Measurements from ENCODE around the gene HNRNPUL1.
"Not testable (repeated sequence)": the region's sequence is repeated elsewhere in the genome, so short reads cannot be mapped to it uniquely, and the experiment has no call there.

HNRNPUL1 gene

DNA sequence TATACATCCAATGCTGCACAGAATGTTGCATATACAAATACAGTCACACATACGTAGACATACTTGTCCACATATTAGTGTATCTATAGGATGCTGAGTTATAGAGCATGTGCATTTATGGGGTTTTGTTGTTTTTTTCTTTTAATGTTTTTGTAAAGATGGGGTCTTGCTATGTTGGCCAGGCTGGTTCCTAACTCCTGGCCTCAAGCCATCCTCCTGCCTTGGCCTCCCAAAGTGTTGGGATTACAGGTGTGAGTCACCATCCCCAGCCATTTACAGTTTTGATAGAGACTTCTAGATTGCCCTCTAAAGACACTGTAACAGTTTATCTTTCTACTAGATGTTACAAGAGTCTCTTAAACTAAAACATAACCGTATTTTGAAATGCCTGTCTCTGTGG lies 14.3 kb downstream of the HNRNPUL1 start:
- no peak for DNase-seq

DNA sequence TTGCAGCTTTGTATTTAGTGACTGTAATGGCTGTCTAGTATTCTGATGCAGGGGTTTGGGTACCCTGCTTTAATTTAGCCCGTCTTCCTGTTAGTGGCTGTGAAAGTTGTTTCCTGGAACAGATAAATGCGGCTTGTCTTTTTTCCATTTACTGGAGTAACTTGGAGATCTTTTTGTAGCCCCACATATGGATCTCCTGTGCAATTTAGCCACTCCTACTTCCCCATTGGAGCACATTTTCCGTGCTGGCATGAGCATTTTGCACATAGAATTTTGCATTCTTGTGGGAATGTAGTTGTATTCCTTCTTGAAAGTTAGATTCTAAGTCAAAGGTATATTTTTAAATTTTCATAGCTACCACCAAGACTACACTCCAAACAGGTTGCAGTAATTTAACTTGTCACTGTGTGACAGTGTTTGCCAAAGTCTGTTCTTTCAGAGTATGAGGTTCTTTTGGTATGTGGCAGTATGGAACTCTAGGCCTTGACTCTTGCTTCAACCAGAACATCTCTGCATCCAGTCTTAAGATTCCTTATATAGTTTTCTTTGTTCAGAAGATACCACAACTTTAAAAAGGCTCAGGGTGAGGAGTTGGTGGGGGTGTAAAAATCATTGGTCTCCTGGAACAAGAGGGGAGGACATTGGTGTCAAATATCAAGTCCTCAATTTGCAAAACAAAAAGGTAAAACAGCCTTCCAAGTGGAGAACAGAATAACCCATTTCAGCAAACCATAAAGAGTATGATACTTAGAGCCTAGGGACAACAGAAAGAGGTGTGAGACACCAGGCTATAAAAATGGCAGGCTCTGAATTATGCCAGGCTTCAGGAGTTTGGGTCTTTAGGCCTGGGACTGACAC lies 24.7 kb downstream of the HNRNPUL1 start:
- no peak for DNase-seq

DNA sequence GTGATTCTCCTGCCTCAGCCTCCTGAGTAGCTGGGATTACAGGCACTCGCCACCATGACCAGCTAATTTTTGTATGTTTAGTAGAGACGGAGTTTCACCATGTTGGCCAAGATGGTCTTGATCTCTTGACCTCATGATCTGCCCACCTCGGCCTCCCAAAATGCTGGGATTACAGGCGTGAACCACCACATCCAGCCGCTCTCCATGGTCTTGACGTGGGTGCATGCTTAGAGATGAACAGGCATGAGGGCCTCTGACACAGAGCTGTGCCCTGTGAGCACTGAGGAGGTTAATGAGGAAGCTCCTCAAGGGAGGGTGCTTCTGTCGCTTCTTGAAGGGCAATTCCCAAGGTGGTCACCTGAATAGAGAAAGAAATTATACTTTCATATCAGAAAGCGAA lies 25.6 kb downstream of the HNRNPUL1 start:
- not testable (repeated sequence) for DNase-seq

GRCh38 chr19:41294393-41294792 lies 30.2 kb downstream of the HNRNPUL1 start:
- DNase-seq = no peak

- DNase-seq = no peak
Observed at GRCh38 chr19:41295499-41295898, 31.3 kb downstream of the HNRNPUL1 start.

- DNase-seq = no peak
Observed at GRCh38 chr19:41296433-41296871, 32.3 kb downstream of the HNRNPUL1 start.

DNA sequence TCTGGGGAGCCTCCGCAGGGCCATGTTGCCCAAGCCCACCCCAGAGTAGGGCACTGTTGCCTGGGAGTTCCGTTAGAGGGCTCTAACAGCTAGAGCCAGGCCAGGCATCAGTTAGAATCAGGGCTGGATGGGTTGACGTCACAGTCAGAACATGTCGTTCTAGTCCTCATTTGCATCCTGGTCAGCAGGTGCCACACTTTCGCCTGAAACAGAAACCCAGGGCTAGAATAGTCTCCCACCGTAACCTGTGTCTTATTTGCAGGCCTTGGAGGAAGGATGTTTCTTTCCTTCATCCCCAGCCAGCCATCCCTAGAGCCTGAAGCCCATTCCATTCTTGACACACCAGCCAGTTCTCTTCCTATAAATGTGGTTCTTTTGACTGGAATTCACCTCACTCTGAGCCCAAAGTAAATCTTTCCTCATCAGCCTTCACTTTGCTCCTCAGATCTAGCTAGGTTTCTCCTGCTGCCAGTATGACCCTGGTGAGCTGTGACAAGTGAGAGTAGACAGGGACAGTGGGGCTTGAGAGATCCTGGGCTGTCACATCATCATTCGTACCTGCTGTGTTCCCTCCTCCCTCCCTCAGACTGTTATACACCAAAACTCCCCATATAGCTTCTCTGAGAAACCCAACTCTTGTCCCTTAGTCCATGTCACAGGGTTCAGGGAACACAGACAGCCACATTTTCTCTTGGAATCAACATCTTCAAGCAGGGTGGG lies 33.6 kb downstream of the HNRNPUL1 start:
- DNase-seq = no peak

DNA sequence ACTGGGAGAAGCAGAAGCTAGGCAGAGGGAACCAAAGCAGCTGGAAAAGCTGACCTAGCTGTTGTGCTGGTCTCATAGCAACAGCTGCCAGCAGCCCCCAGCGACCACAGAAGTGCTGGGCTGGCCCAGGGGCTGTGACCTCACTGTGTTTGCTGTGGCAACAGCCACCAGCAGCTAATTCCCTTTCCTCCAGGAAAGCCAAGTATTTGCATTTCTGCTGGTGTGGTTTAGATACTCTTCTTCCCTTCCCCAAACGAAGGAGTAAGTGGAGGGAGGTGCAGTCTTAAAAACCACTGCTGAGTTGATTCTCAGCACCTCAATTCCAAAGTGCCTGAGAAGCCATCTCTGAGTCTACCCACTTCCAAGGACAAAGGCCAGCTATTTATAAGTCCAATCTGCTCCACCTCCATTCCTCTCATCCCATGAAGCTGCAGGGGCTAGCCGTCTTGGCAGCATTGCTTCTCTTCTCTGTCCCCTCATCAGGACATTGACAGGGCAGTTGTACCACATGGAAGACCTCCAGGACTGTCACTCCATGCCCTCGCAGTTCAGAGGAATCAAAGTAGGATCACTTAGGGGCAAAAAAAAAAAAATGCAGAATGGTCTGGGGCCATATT lies 34.3 kb downstream of the HNRNPUL1 start:
- no peak for DNase-seq

DNA sequence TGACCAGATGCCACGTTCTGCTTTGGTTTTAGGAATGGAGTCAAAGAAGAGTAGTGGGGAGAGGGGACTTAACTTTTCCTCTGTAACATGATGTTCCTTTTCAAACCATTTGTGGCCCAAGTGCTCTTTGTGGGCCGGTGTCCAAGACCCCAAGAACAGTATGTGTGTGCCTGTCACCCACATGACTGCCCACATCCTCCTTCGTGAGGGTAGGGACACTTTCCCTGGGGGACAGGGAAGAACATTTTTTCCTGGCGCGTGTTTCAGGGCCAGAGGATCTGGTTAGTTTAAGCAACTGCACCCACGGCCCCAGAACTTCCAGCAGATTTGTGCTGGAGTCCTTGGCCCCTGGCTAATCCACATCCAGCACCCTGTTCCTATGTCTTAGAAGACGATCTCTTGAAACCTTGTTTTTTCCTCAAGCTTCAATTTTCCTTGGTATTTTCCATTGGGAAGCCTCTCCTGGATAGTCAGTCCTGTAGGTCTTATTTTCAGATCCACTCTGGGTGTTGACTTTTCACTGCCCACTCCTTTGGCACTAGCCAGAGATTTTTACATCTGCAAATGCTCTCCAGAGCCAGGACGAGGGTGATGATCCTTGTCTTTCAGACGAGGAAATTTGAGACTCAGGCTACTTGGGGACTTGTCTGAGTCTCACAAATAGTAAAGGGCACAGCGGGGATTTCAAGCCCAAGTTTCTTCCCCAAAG lies 35.0 kb downstream of the HNRNPUL1 start:
- no peak for DNase-seq

DNA sequence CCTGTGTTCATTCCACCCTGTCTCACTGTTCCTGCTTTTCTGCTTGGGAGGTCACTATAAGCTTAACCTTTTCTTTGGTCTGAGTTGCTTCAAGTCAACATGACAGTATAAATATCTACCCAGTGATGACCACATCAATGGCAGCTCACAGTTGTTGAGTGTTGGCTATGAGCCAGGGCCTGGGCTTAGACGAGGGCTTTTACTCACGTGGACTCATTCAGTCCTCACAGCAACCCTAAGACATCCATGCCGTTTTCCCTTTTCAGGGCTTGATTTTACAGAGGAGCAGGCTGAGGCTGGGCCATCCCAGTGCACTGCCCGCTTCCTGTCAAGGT lies 35.5 kb downstream of the HNRNPUL1 start:
- no peak for DNase-seq

DNA sequence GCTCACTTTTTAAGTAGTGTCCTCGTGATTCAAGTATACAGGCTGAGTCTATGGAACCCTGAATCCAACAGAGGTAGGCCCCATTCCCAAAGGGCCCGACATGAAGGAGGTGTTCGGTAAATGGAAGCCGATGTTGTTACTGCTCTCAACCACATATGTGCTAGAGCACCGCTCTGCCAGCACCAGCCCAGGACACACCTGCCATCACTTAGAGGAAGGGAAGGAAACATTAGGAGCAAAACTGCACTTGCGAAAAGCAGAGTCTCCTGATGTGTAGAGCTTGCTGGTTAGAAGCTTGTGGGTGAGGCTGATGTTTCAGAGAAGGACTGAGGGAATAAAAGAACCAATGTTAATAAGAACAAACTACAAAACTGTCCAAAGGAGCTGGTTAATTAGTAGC lies 36.4 kb downstream of the HNRNPUL1 start:
- no peak for DNase-seq

DNA sequence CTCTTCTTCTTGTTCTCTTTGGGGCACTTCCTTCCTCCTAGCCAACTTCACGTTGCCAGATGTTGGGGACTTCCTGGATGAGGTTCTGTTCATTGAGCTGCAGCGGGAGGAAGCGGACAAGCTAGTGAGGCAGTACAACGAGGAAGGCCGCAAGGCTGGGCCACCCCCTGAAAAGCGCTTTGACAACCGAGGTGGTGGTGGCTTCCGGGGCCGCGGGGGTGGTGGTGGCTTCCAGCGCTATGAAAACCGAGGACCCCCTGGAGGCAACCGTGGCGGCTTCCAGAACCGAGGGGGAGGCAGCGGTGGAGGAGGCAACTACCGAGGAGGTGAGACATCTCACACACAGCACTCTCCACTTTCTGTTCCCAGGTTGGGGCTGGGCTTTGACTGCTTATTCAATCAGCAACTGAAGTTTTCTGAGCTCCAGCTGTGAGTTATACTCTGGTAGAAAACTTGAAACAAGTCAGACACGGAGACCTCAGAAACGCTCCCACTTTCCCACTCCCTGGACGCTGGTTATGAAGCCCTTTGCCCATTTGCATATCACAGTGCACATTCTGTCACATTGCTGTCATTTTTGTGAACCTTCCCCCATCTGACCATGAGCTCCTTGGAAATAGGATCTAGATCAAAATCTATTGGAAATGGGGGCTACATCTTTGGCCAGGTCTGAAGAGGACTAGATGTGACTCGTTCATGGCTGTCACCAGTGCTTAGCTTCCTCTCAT lies 38.6 kb downstream of the HNRNPUL1 start:
- no peak for DNase-seq

GRCh38 chr19:41303954-41304353 lies 39.8 kb downstream of the HNRNPUL1 start:
- no peak for DNase-seq

GRCh38 chr19:41304706-41305483 lies 40.7 kb downstream of the HNRNPUL1 start:
- no peak for DNase-seq

DNA sequence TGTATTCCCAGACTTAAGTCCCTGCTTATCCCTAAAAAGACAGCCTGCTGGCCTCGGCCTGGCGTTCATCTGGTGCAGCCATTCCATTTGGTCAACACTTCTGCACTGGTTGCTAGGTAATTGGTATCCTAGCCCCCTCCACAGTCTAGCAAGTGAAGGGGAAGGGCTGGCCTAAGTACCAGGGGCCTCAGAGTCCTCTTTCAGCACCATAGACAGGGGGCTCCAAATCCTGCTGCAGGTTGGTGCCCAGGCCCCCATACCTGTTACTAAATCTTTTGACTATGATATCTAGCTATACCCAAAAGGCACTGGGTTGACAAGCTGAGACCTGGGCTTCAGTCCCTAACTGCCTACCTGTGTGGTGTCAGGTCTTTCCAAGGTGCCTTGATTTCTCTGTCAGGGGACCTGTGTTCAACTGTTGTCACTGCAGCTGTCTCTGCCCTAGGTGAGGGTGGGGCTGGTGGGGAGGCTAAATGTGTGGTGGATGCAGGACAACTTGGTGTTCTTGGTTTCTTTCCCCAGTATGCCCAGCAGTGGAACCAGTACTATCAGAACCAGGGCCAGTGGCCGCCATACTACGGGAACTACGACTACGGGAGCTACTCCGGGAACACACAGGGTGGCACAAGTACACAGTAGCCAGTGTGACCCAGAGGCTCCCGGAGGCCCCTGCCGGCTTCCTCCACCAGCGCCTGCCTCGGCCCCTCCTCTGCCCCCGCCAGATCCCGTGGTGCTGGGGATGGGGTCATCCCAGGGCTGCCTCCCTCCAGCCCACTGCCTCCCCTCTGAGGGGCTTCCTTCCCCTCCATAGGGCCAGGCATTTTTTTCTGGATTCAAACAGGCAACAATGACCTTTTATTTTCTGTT lies 42.0 kb downstream of the HNRNPUL1 start:
- DNase-seq = no peak

DNA sequence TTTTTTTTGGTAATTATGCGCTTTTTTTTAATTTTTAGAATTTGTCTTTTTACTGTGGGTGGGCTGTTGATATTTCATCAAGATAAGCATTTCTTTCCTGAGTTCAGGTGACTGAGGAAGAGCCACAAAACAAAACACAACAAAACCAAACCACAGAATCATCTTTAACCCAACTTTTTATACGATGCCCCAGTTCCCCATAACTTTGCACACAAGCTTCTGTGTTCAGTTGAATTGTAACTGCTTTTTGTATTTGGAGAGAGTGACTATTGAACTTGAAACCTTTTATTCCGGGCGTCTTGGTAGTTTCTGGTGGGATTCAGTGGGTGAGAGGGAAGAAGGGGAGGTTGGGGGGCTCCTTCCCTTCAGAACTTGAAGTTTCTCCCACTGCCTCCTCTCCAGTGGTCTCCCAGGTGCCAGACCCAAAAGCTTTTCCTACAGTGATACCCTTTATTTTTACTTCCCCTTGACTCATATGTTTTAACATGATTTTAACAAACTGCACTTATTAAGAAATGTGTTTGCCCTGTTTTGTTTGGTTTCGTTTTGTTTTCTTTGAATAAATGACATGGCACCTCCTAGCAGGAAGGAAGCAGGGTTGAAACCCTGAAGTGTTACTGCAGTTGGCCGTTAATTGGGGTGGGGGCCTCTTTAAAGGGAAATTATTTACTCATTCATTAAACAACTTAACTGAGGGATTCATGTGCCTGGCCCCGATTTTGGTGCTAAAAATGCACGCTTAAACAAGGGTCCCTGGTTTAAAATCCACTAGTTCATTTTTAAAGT lies 43.1 kb downstream of the HNRNPUL1 start:
- DNase-seq = no peak

GRCh38 chr19:41307954-41308449 lies 43.8 kb downstream of the HNRNPUL1 start:
- no peak for DNase-seq

DNA sequence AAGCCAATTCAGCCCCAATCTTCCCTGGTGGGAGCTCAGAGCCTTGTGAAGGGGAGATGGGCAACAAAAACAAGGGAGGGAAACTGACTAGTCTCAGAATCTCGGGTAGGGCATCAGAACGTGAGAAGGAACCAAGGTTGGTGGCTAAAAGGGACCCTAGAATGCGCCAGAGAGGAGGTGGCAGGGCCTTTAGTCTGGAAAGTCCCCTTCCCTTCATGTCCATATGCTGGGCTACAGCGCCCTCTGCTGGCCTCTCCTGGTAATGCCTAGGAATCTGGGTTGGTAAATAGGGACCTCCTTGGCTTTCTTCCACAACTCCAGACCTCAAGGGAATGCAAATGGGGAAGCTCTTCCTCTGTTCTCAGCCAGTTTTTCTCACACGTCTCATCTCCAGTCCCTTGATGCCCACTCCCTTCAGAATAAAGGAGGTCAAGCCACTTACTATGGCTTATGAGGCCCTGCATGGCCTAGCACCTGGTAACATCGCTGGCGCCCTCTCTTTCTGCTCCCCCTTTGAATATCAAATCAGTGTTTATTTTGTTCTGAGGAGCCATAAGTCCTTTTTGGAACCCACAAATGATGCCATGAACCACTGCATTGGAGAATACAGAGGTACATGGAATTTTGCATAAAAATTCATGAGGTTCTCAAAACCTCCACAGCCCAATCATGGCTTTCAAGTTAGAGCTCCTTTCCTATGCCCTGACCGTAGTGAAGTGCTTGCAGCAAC lies 44.4 kb downstream of the HNRNPUL1 start:
- peak; percentile 69 for DNase-seq

Measured in NCI-H1436 (cell line).